Measurements from ENCODE around the gene CALML6. TPM values are rescaled to one million over a fixed set of nuclear protein-coding genes. Genes with fewer than 3 reads are reported as not detected.

CALML6 gene
- total RNA-seq, 1 donor from 2014 or later: 2.3 TPM

- TF ChIP-seq CTCF (IDR thresholded peaks at IDR 0.05): no peak
- Mint-ChIP-seq H3K27me3 (ENCODE audit: low read depth) (no peaks in the 10 kb centered on the region), H3K27ac (ENCODE audit: unreplicated experiment) (no peak overlapping the region), H3K4me1 (ENCODE audit: low read depth) (peaks cover 5% of the 10 kb centered on the region), H3K36me3 (ENCODE audit: low read depth) (no peaks in the 10 kb centered on the region), H3K9me3 (ENCODE audit: low read depth) (no peaks in the 10 kb centered on the region), H3K4me3 (ENCODE audit: unreplicated experiment) (no peak overlapping the region)
- DNase-seq (ENCODE audit: low spot score): no peak
Measured at GRCh38 chr1:1900883-1901640, 14.0 kb upstream of the CALML6 start.

- no peak for TF ChIP-seq CTCF (IDR thresholded peaks at IDR 0.05)
- DNase-seq (ENCODE audit: low spot score): no peak
- no peaks in the 10 kb centered on the region for H3K36me3 Mint-ChIP-seq (ENCODE audit: low read depth)
- peaks cover 10% of the 10 kb centered on the region for H3K4me1 Mint-ChIP-seq (ENCODE audit: low read depth)
- H3K9me3 Mint-ChIP-seq (ENCODE audit: low read depth): no peaks in the 10 kb centered on the region
- no peaks in the 10 kb centered on the region for H3K27me3 Mint-ChIP-seq (ENCODE audit: low read depth)
- no peak overlapping the region for H3K27ac Mint-ChIP-seq (ENCODE audit: unreplicated experiment)
- H3K4me3 Mint-ChIP-seq (ENCODE audit: unreplicated experiment): no peak overlapping the region
Measured at GRCh38 chr1:1901641-1902294, 13.3 kb upstream of the CALML6 start.

- TF ChIP-seq CTCF (IDR thresholded peaks at IDR 0.05): no peak
- no peak for DNase-seq (ENCODE audit: low spot score)
- H3K27me3 Mint-ChIP-seq (ENCODE audit: low read depth): no peaks in the 10 kb centered on the region
- H3K9me3 Mint-ChIP-seq (ENCODE audit: low read depth): no peaks in the 10 kb centered on the region
- no peak overlapping the region for H3K4me3 Mint-ChIP-seq (ENCODE audit: unreplicated experiment)
- H3K4me1 Mint-ChIP-seq (ENCODE audit: low read depth): peaks cover 21% of the 10 kb centered on the region
- H3K36me3 Mint-ChIP-seq (ENCODE audit: low read depth): no peaks in the 10 kb centered on the region
- H3K27ac Mint-ChIP-seq (ENCODE audit: unreplicated experiment): no peak overlapping the region
Measured at GRCh38 chr1:1903224-1903623, 11.8 kb upstream of the CALML6 start.

- peak; percentile 95 for TF ChIP-seq CTCF (IDR thresholded peaks at IDR 0.05)
- no peaks in the 10 kb centered on the region for H3K27me3 Mint-ChIP-seq (ENCODE audit: low read depth)
- H3K4me1 Mint-ChIP-seq (ENCODE audit: low read depth): peaks cover 29% of the 10 kb centered on the region
- H3K27ac Mint-ChIP-seq (ENCODE audit: unreplicated experiment): peak overlapping the region; percentile 90
- H3K4me3 Mint-ChIP-seq (ENCODE audit: unreplicated experiment): no peak overlapping the region
- DNase-seq (ENCODE audit: low spot score): peak; percentile 94
- no peaks in the 10 kb centered on the region for H3K9me3 Mint-ChIP-seq (ENCODE audit: low read depth)
- no peaks in the 10 kb centered on the region for H3K36me3 Mint-ChIP-seq (ENCODE audit: low read depth)
Measured at GRCh38 chr1:1906185-1907097, 8.6 kb upstream of the CALML6 start.

Measured in chondrocyte (in vitro differentiated cells).